OCI-LY1 (cell line): ENCODE results near the gene SNX27.

ENCODE experiments used
- H2AFZ ChIP-seq: fragments of 200-600 bp; sonication (generic), shearing (Covaris generic); 2 replicates; pipeline ENCODE4 v1.6.0; 2014; ENCODE audit warnings: antibody characterized with exemption, mild to moderate bottlenecking, low read length
- H3F3A ChIP-seq: fragments of 200-600 bp; sonication (generic), shearing (Covaris generic); 2 replicates; pipeline ENCODE4 v1.6.0; 2014; ENCODE audit warnings: mild to moderate bottlenecking, antibody characterized with exemption, low read length, moderate library complexity; ENCODE audit not compliant: insufficient read depth
- H3K27ac ChIP-seq: fragments of 200-600 bp; sonication (generic); 2 replicates; pipeline ENCODE4 v1.5.1; 2014; ENCODE audit warnings: low read length, mixed run types, mild to moderate bottlenecking, low read depth; ENCODE audit not compliant: poor library complexity, severe bottlenecking
- H3K27me3 ChIP-seq: fragments of 200-600 bp; sonication (generic); 2 replicates; pipeline ENCODE4 v1.6.0; 2014; ENCODE audit warnings: antibody characterized with exemption, mild to moderate bottlenecking, low read length, moderate library complexity; ENCODE audit not compliant: insufficient read depth
- H3K36me3 ChIP-seq: fragments of 200-600 bp; sonication (generic); 2 replicates; pipeline ENCODE4 v1.6.1; 2014; ENCODE audit warnings: mild to moderate bottlenecking, antibody characterized with exemption, low read length, moderate library complexity, mixed read lengths; ENCODE audit not compliant: insufficient read depth
- H3K4me1 ChIP-seq: fragments of 200-600 bp; sonication (generic); 2 replicates; pipeline ENCODE4 v1.5.1; 2014; ENCODE audit warnings: mild to moderate bottlenecking, low read length, moderate library complexity; ENCODE audit not compliant: insufficient read depth, severe bottlenecking
- H3K4me2 ChIP-seq: fragments of 200-600 bp; sonication (generic), shearing (Covaris generic); 2 replicates; pipeline ENCODE4 v1.6.1; 2014; ENCODE audit warnings: low read length
- H3K4me3 ChIP-seq: fragments of 200-600 bp; sonication (generic); 2 replicates; pipeline ENCODE4 v1.5.1; 2014; ENCODE audit warnings: low read length, low read depth, mild to moderate bottlenecking, mixed read lengths; ENCODE audit not compliant: poor library complexity, severe bottlenecking
- H3K79me2 ChIP-seq: fragments of 200-600 bp; shearing (Covaris generic); 2 replicates; pipeline ENCODE4 v1.6.1; 2016; ENCODE audit warnings: mixed run types, low read length, mixed read lengths; ENCODE audit not compliant: insufficient read depth
- H3K9ac ChIP-seq: fragments of 200-600 bp; sonication (generic), shearing (Covaris generic); 2 replicates; pipeline ENCODE4 v1.6.1; 2014; ENCODE audit warnings: mild to moderate bottlenecking, low read length, mixed read lengths
- H3K9me2 ChIP-seq: fragments of 200-600 bp; sonication (generic), shearing (Covaris generic); 2 replicates; pipeline ENCODE4 v1.6.1; 2014; ENCODE audit warnings: low read depth, mild to moderate bottlenecking, low read length, mixed read lengths
- H3K9me3 ChIP-seq: fragments of 200-600 bp; shearing (Covaris generic); 2 replicates; pipeline ENCODE4 v1.6.1; 2014; ENCODE audit warnings: low read length, mixed read lengths
- H4K20me1 ChIP-seq: fragments of 200-600 bp; sonication (generic), shearing (Covaris generic); 2 replicates; pipeline ENCODE4 v1.6.0; 2016; ENCODE audit warnings: mild to moderate bottlenecking, low read length; ENCODE audit not compliant: insufficient read depth
- EZH2 ChIP-seq: fragments of 200-600 bp; sonication (generic), shearing (Covaris generic); IDR thresholded peaks from 2 replicates; pipeline ENCODE4 v1.8.0; 2017; ENCODE audit warnings: borderline replicate concordance, mixed run types, mild to moderate bottlenecking, antibody characterized with exemption, low read length, moderate library complexity, mixed read lengths
- TF ChIP-seq, protein P1 (sequence below): fragments of 200-600 bp; sonication (generic), shearing (Covaris generic); IDR thresholded peaks from 2 replicates; pipeline ENCODE4 v1.5.1; 2017; ENCODE audit warnings: mild to moderate bottlenecking, antibody characterized with exemption, low read length, moderate library complexity, mixed read lengths

SNX27 gene

DNA sequence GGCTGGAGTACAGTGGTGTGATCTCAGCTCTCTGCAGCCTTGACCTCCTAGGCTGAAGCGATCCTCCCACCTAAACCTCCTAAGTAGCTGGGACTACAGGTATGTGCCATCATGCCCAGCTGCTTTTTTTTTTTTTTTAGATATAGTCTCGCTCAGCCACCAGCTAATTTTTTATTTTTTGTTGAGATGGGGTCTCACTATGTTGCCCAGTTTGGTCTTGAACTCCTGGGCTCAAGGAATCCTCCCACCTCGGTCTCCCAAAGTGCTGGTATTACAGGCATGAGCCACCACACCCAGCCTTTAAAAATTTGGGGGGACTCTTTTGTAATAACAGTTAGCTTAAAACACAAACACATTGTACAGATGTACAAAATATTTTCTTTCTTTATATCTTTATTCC is 1.7 kb upstream of the SNX27 start:
- TF ChIP-seq EZH2: no peak
- TF ChIP-seq, protein P1, sequence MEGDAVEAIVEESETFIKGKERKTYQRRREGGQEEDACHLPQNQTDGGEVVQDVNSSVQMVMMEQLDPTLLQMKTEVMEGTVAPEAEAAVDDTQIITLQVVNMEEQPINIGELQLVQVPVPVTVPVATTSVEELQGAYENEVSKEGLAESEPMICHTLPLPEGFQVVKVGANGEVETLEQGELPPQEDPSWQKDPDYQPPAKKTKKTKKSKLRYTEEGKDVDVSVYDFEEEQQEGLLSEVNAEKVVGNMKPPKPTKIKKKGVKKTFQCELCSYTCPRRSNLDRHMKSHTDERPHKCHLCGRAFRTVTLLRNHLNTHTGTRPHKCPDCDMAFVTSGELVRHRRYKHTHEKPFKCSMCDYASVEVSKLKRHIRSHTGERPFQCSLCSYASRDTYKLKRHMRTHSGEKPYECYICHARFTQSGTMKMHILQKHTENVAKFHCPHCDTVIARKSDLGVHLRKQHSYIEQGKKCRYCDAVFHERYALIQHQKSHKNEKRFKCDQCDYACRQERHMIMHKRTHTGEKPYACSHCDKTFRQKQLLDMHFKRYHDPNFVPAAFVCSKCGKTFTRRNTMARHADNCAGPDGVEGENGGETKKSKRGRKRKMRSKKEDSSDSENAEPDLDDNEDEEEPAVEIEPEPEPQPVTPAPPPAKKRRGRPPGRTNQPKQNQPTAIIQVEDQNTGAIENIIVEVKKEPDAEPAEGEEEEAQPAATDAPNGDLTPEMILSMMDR: no peak
- H3K4me1 ChIP-seq: peaks cover 28% of the 10 kb centered on the region
- H3K4me2 ChIP-seq: no peak overlapping the region
- no peaks in the 10 kb centered on the region for H3K36me3 ChIP-seq
- no peaks in the 10 kb centered on the region for H3K9me3 ChIP-seq
- no peak overlapping the region for H3K9ac ChIP-seq
- H3K79me2 ChIP-seq: no peaks in the 10 kb centered on the region
- H2AFZ ChIP-seq: no peak overlapping the region
- H3F3A ChIP-seq: no peaks in the 10 kb centered on the region
- H3K4me3 ChIP-seq: no peak overlapping the region
- H3K9me2 ChIP-seq: no peaks in the 10 kb centered on the region
- H3K27me3 ChIP-seq: no peaks in the 10 kb centered on the region
- no peak overlapping the region for H3K27ac ChIP-seq
- no peaks in the 10 kb centered on the region for H4K20me1 ChIP-seq

GRCh38 chr1:151611288-151611790 is 511 bp upstream of the SNX27 start:
- Histone ChIP-seq H3K36me3 (no peaks in the 10 kb centered on the region), H3K9ac (no peak overlapping the region), H4K20me1 (no peaks in the 10 kb centered on the region), H3K27me3 (no peaks in the 10 kb centered on the region), H3K4me3 (peak overlapping the region; percentile 89), H3K9me2 (no peaks in the 10 kb centered on the region), H3K4me1 (peaks cover 38% of the 10 kb centered on the region), H3K4me2 (peak overlapping the region; percentile 68), H3F3A (no peaks in the 10 kb centered on the region), H2AFZ (peak overlapping the region; percentile 96), H3K27ac (no peak overlapping the region), H3K79me2 (peaks cover 1% of the 10 kb centered on the region; the same call in 1 of the 2 replicates), H3K9me3 (no peaks in the 10 kb centered on the region)
- TF ChIP-seq EZH2: no peak
- TF ChIP-seq, protein P1: no peak

DNA sequence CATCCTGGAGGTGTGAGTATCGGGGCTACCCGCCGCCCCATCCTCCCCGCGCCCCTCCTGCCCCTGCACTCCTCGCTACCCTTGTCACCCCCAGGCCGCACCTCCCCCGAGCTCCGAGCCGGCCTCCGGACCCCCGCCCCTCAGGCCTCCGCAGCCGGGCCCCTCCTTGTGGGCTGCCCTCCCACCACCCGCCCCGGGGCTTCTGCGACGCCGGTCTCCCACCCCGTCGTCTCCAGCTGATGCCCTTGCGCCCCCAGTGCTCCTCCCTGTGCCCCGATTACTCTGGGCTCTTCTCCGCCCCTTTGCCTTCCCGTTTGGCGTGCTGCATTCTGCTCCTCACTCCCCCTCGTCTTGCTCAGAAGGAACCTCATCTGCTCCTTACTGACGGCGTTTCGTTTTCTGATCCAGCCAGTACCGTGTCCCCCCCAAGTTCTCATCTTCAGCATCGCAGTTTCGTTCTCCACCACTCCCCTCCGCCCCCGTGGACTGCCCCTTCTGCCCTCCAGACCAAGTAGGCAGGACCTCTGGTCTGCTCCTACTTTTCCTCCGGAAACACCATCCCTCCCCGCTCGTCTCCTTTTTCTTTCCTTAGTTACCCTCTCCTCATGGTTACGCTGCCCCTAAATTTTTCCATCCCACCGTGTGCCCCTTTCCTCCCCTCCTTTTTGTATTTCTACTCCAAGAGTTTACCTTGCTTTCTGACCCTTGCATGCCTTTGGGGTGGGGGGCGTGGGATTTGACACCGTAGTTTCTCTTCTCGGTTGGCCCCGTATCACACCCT is 841 bp downstream of the SNX27 start:
- Histone ChIP-seq H3K4me3 (peak overlapping the region; percentile 89), H3K27ac (no peak overlapping the region), H3K9me2 (no peaks in the 10 kb centered on the region), H3K4me2 (peak overlapping the region; percentile 68), H3K9me3 (no peaks in the 10 kb centered on the region), H3K27me3 (no peaks in the 10 kb centered on the region), H3K4me1 (peaks cover 38% of the 10 kb centered on the region), H3K36me3 (no peaks in the 10 kb centered on the region), H4K20me1 (no peaks in the 10 kb centered on the region), H2AFZ (no peak overlapping the region), H3K79me2 (peaks cover 11% of the 10 kb centered on the region), H3F3A (no peaks in the 10 kb centered on the region), H3K9ac (peak overlapping the region; percentile 87)
- TF ChIP-seq, protein P1: no peak
- no peak for TF ChIP-seq EZH2
